ENCODE data around the gene WDR1.

DNA sequence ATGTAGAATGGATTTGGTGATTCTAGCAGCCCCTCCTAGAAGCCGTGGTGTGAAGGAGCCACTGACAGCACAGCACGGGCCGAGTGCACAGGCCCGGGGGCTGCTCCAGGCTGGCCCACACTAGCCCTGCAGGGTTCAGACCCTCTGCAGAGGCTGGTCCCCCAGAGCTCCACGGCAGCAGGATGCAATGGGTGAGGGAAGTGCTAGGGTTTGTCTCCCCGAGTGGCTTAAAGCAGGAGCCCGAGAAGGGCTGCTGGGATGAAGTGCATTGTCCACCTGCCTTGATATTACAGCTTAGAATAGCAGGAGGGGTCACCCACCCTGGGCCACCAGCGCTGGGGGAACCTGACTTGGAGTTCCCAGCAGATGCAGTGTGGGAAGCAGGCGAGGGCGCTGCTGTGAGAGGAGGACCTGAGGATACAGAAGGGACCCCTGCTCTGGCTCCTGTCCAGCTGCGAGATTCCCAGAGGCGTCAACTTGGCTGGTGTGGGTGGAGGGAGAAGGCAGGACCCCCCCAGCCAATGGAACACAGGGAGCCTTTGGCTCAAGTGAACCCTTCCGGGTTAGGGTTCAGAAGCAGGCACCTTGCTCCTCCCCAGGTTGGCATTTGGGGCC is 30.0 kb downstream of the WDR1 start:
- TF ChIP-seq POLR2AphosphoS5 (IDR thresholded peaks at IDR 0.05; ENCODE audit: low read depth, low read length), result no peak
- TF ChIP-seq POLR2A (IDR thresholded peaks at IDR 0.05; ENCODE audit: borderline replicate concordance, extremely low read depth, insufficient read depth, insufficient read length), result no peak
- TF ChIP-seq YY1 (IDR thresholded peaks at IDR 0.05; ENCODE audit: extremely low read depth, insufficient replicate concordance, low read depth, low read length), result no peak
- no peak for TF ChIP-seq EZH2phosphoT487 (IDR thresholded peaks at IDR 0.05; ENCODE audit: borderline replicate concordance)
- TF ChIP-seq, protein P1, sequence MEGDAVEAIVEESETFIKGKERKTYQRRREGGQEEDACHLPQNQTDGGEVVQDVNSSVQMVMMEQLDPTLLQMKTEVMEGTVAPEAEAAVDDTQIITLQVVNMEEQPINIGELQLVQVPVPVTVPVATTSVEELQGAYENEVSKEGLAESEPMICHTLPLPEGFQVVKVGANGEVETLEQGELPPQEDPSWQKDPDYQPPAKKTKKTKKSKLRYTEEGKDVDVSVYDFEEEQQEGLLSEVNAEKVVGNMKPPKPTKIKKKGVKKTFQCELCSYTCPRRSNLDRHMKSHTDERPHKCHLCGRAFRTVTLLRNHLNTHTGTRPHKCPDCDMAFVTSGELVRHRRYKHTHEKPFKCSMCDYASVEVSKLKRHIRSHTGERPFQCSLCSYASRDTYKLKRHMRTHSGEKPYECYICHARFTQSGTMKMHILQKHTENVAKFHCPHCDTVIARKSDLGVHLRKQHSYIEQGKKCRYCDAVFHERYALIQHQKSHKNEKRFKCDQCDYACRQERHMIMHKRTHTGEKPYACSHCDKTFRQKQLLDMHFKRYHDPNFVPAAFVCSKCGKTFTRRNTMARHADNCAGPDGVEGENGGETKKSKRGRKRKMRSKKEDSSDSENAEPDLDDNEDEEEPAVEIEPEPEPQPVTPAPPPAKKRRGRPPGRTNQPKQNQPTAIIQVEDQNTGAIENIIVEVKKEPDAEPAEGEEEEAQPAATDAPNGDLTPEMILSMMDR (IDR thresholded peaks at IDR 0.05 in 2 of 3, conservative IDR thresholded peaks at IDR 0.05 in 1 of 3; ENCODE audit: borderline replicate concordance in 1 of 3, insufficient read depth in 1 of 3, low read depth in 2 of 3, low read length in 2 of 3), result no peak
- TF ChIP-seq RAD21 (IDR thresholded peaks at IDR 0.05; ENCODE audit: low read depth), result no peak
- TF ChIP-seq, protein P2, sequence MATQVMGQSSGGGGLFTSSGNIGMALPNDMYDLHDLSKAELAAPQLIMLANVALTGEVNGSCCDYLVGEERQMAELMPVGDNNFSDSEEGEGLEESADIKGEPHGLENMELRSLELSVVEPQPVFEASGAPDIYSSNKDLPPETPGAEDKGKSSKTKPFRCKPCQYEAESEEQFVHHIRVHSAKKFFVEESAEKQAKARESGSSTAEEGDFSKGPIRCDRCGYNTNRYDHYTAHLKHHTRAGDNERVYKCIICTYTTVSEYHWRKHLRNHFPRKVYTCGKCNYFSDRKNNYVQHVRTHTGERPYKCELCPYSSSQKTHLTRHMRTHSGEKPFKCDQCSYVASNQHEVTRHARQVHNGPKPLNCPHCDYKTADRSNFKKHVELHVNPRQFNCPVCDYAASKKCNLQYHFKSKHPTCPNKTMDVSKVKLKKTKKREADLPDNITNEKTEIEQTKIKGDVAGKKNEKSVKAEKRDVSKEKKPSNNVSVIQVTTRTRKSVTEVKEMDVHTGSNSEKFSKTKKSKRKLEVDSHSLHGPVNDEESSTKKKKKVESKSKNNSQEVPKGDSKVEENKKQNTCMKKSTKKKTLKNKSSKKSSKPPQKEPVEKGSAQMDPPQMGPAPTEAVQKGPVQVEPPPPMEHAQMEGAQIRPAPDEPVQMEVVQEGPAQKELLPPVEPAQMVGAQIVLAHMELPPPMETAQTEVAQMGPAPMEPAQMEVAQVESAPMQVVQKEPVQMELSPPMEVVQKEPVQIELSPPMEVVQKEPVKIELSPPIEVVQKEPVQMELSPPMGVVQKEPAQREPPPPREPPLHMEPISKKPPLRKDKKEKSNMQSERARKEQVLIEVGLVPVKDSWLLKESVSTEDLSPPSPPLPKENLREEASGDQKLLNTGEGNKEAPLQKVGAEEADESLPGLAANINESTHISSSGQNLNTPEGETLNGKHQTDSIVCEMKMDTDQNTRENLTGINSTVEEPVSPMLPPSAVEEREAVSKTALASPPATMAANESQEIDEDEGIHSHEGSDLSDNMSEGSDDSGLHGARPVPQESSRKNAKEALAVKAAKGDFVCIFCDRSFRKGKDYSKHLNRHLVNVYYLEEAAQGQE (IDR thresholded peaks at IDR 0.05; ENCODE audit: low read depth), result no peak
- no peak for TF ChIP-seq EGR1 (IDR thresholded peaks at IDR 0.05; ENCODE audit: low read depth)
- TF ChIP-seq, protein P3, sequence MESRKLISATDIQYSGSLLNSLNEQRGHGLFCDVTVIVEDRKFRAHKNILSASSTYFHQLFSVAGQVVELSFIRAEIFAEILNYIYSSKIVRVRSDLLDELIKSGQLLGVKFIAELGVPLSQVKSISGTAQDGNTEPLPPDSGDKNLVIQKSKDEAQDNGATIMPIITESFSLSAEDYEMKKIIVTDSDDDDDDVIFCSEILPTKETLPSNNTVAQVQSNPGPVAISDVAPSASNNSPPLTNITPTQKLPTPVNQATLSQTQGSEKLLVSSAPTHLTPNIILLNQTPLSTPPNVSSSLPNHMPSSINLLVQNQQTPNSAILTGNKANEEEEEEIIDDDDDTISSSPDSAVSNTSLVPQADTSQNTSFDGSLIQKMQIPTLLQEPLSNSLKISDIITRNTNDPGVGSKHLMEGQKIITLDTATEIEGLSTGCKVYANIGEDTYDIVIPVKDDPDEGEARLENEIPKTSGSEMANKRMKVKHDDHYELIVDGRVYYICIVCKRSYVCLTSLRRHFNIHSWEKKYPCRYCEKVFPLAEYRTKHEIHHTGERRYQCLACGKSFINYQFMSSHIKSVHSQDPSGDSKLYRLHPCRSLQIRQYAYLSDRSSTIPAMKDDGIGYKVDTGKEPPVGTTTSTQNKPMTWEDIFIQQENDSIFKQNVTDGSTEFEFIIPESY (IDR thresholded peaks at IDR 0.05; ENCODE audit: extremely low read depth, insufficient replicate concordance, low read length), result no peak
- no peak for TF ChIP-seq JUND (IDR thresholded peaks at IDR 0.05)
- TF ChIP-seq, protein P4, sequence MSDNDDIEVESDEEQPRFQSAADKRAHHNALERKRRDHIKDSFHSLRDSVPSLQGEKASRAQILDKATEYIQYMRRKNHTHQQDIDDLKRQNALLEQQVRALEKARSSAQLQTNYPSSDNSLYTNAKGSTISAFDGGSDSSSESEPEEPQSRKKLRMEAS (IDR thresholded peaks at IDR 0.05), result no peak
